HG02571 (cell line): ENCODE data around the gene CDHR1.

Experiments
- ATAC-seq: cut with Tn5 transposase; IDR thresholded peaks from one replicate; pipeline ENCODE4 v1.9.1; 2021; ENCODE audit warnings: mild to moderate bottlenecking, moderate library complexity; ENCODE audit not compliant: unreplicated experiment

The CDHR1 gene

DNA sequence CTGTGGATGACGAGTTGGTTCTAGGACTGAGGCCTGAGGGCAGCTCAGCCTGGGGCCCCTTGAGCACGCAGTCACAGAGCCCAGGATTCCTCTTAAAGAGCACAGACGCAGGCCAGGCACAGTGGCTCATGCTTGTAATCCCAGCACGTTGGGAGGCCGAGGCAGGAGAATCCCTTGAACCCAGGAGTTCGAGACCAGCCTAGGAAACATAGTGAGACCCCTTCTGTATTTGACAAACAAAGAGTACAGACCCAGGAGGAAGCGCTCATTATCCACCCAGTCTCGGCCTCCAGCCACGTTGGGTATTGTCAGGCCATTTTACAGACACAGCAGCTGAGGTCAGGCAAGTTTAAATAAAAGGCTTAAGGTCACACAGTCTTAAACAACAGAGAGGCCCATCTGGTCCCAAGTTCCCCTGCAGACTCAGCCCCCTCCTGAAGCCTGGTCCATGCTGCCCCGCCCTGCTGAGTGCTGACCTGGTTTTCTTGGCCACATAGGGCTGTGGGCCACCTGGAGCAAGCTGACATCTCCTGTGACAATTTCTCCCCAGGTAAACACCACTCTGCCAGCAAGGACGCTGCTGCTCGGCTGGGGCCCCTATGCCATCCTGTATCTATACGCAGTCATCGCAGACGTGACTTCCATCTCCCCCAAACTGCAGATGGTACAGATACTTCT, 63.1 kb downstream of the CDHR1 start:
- ATAC-seq = no peak

- no peak for ATAC-seq
Observed at GRCh38 chr10:84258034-84258695, 63.8 kb downstream of the CDHR1 start.

DNA sequence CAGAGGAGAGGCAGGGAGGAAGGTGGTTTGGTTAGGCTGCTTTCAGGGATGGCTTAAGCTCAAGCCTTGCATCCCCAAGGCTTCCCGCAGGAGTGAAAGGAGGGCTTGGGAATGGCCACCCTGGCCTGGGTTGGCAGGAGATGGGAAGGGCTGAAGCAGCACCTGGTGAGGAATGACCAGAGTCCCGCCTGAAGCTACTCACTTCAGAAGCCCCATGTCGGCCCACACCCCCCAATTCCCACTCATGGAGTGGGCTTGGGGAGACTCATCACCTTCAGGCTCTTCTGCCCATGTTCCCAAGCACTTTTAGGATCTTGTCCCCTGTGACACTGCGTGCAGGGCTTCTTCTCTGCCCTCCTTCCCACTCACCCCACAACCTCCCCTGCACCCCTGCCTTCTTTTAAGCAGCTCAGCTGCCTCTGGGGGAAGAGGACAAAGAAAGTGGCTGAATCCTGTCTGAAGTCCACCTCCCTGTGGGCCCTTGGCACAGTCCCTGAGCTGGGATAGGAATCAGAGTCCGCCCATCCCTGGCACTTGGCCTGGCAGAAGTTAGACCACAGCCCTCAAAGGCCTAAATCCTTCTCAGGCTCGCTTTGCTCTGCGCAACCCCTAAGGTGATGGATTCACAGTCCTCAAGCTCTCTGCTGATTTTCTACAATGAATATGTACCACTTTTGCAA, 67.0 kb downstream of the CDHR1 start:
- ATAC-seq = no peak

- no peak for ATAC-seq
Observed at GRCh38 chr10:84262190-84262956, 68.0 kb downstream of the CDHR1 start.

DNA sequence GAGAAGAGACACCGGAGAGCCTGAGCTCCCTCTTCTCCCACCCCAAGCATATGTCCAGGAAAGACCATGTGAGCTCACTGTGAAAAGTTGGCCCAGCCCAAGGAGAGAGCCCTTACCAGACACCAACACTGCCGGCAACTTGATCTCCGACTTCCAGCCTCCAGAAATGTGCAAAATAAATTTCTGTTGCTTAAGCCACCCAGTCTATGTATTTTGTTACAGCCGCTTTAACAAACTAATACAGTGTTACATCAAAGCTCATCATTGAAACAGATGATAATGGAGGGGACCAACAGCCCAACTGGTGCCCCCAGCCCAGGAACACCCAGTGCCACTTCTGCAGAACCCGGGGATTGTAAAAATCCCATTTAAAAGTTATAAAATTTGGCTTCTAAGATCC, 69.4 kb downstream of the CDHR1 start:
- ATAC-seq = no peak

- ATAC-seq = peak; percentile 93
Observed at GRCh38 chr10:84264611-84265141, 70.3 kb downstream of the CDHR1 start.

GRCh38 chr10:84265418-84265817, 71.1 kb downstream of the CDHR1 start:
- no peak for ATAC-seq

DNA sequence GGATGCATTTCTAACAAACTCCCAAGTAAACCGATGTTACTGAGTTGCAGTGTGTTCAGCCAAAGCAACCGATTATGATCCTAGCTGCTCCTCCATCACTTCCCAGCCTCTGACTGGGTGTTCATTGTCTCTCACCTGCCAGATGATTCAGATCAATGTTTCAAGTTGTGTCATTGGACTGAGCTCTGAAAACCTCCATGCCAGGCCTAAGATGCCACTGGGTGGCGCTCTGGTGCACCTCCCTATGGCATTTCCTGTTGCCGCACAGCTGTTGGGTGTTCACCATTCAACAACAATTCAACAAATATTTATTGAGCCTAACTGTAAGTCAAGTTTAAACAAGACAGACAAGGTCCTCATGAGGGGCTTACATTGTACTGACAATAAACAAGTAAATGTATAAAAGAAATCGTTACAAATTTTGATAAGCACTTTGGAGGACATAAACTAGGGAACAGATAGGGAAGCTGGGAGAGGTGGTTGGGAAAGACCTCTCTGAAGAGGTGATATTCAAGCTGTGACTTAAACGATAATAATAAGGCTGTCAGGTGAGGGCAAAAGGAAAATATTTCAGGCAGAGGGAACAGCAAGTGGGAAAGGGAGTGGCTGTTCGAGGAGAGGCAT, 73.3 kb downstream of the CDHR1 start:
- no peak for ATAC-seq

DNA sequence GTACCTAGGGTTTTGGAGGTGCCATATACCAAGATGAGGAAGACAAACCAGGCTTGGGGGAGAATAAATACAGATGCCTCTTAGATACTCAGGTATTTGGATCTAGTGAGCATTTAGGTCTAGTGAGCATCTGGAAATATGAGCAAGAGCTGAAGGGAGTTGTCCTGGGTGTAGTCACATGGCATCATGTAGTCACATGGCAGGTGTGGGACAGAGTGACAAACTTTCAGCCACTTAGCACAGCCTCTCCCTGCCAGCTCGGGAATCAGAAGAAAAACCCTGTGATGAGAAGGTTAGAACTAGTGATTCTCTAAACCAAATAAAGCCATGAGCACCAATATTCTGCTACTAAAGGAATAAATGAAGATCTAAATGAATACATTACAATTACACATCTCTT, 74.8 kb downstream of the CDHR1 start:
- ATAC-seq = no peak
